Lung microvascular endothelial cell (primary cell): ENCODE results near the gene MBD6. TPM values are rescaled to one million over a fixed set of nuclear protein-coding genes. Genes with fewer than 3 reads are reported as not detected.
A peak's percentile ranks its signal among the peaks of the same experiment; 100 is the strongest.
"Not testable (repeated sequence)": the region's sequence is repeated elsewhere in the genome, so short reads cannot be mapped to it uniquely, and the experiment has no call there.

Experiments
- DNase-seq, 2 donors: peaks; one replicate each; pipeline versions ENCODE4 v3.0.0 to v3.0.0-alpha.2; 2010; ENCODE audit warnings: low read depth in 2 of 2
- total RNA-seq: library from RNA; depleted of rRNA; stranded (reverse); fragments of >200 nt; gene quantifications from 2 replicates; pipeline ENCODE4 v1.2.1, GENCODE V29; 2014

The MBD6 gene
- total RNA-seq, 1 donor from 2014 or later: 6.9 TPM

- DNase-seq: no peak
Measured at GRCh38 chr12:57514720-57515407, 7.8 kb upstream of the MBD6 start.

- no peak for DNase-seq
Measured at GRCh38 chr12:57515408-57515933, 7.2 kb upstream of the MBD6 start.

DNA sequence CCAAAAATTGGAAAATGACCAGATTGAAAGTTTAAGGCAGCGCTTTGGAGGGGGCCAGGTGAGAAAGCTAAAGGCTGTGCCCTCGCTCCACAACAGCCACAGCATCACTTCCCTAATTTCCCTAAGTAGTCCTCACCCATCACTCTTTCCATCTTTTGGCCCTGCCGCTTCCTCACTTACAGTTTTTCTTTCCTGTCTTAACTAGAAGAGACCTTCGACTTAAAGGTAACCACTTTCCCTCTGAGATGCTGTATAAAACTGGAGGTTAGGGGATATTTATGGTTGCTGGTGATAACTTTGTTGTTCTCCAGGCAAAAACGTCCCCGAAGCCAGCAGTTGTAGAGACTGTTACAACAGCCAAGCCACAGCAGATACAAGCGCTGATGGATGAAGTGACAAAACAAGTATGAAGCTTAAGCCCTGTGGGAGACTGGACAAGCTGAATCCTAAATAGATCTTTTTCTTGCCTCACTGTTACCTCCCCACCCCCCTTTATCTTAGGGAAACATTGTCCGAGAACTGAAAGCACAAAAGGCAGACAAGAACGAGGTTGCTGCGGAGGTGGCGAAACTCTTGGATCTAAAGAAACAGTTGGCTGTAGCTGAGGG, 6.6 kb upstream of the MBD6 start:
- no peak for DNase-seq

GRCh38 chr12:57516617-57517153, 5.9 kb upstream of the MBD6 start:
- peak in 1 of 2 donors; percentile 38 for DNase-seq

GRCh38 chr12:57517187-57517586, 5.4 kb upstream of the MBD6 start:
- peak in 1 of 2 donors; percentile 63 for DNase-seq

DNA sequence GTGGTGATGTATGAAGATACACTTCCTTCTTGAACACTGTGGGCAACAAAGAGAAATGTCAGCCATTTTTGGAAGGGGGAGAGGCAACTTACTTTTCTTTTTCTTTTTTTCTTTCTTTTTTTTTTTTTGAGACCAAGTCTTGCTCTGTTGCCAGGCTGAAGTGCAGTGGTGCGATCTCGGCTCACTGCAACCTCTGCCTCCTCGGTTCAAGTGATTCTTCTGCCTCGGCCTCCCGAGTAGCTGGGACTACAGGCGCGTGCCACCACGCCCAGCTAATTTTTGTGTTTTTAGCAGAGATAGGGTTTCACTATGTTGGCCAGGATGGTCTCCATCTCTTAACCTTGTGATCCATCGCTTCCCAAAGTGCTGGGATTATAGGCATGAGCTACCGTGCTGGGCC, 4.9 kb upstream of the MBD6 start:
- DNase-seq: not testable (repeated sequence)

GRCh38 chr12:57518176-57518919, 4.3 kb upstream of the MBD6 start:
- DNase-seq: peak in 1 of 2 donors; percentile 29

DNA sequence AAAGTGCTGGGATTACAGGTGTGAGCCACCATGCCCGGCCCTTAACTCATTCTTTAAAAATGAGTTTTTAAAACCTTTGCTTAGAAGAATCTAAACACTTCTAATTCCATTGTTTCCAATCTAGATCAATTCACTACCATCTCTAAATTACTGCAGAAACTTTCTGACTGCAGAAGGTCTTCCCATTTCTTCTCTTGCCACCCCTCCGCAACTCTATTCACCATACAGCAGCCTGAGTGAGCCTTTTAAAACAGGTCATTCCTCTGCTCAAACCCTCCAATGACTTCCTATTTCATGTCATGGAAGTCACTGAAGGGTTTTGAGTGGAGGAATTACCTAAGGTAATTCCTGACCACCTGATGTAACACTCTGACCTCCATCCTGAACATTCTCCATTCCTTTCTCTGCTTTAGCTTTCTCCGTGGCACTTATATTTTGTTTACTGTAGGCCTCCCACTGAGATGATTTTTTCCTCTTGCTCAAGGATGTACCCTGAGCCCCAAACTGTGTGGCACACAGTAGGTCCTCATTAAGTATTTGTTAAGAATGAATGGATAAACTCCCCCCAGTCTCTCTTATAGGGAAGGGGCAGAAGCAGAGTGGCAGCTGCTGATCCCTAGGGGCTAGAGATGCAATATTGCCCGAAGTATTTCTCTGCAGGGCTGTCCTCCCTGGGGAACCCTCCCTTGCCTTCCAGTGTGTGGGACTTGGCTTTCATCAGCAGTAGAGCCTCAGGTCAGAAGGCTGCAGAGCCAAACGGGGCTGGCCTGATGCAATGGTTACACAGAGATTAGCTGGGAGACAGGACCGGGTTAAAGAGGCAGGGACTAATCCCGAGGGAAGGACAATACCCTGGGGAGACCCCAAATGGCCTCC, 3.5 kb upstream of the MBD6 start:
- DNase-seq: peak; percentile 27 to 29

- no peak for DNase-seq
Measured at GRCh38 chr12:57519796-57520052, 2.9 kb upstream of the MBD6 start.

DNA sequence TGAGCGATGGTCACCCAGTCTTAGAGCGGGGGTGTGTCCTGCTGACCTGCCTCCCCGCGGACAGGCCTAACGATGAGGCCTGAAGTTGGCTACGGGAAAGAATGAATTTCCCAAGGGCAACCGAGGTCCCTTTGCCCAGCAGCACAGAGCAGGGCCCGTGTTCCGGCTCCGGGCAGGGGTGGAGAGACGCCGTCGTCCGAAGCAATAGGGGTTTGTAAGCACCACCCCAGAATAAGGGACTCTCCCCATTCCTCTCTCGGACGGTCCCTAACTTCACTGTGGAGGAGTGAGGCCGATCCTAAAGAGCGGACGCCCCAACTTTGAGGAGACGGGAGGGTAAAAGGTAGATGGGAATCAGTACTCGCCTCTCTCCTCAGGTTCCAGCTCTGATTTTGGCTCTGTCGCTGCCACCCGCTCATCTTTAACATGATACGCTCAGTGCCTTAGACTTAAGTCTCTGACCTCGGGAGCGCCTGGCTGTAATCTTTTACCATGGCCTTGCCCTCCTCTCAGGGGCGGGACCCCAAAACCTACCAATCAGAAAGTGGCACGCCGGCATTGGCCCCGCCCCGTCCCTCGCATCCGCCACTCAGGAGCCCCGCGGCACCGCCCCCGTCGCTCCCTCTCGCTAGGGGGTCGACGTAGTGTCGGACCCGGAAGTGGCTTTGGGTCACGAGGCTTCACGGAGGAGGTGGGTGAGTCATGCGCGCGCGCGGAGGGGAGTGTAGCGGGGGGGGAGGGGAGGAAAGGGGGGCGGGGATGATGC, 2.4 kb upstream of the MBD6 start, which contains the start of gene DDIT3:
Gene DDIT3 (minus strand): TSS at position 462 of the 766 bp plus-strand sequence. CDS start 3,108 bp downstream, outside the sequence.
- peak; percentile 100 for DNase-seq

DNA sequence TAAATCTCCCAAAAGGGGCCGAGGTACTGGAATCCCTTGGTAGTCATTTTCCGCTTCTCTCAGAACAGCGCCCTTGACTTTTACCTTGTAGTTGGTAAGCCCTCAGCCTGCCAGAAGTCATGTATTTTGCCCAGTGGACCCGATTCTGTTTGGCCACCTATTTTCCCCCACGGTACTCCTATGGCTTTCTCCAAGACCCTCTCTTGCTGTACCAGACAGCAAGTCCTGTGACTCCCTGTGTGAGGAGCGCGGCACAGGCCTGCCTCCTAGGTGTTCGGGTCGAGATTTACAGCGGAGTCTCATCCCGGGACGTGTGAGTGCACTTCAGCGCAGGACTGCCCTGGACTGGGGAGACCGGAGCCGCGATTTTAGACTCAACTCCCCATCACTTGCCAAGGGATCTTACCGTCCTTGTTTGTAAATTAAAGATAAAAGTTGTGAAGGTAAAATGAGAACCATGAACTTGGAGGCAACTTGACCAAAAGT, 1.1 kb upstream of the MBD6 start:
- DNase-seq: peak; percentile 57 to 64

DNA sequence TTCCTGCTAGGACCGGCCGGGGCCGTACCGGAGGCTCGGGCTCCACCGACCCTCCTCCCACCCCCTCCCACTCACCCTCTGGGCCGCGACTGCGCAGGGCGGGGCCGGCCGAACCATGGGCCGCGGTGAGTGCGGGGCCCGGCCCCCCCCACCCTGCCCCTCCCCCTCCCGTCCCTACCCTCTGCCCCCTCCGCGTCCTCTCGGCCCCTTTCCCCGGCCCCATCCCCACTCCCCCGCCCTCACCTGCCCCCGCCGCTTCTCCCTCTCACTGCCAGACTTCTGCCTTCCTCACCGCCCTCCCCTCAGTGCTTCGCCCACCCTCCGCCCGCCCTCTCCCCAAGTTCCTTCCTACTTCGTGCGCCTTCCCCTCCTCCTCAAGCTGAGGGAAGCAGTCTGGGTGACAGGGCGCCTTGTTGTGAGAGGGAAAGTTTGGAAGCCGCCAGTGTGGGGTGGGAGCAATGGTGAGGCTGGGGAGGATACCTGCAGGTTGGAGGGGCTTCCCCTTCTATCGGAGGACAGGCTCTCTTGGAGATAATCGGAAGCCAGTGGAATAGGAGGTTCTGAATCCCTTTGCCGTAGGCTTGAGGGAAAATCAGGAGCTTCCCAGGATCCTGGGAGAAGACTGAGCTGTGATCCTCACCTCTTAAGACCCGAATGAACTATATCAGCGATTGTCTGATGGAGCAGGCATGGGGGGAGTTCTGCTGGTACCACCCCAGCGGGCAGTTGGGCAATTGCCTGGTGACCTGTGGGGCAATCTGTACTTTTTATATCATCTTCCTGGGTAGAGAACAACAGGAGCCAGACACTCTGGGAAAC, 472 bp downstream of the MBD6 start:
- DNase-seq: peak; percentile 39 to 77

DNA sequence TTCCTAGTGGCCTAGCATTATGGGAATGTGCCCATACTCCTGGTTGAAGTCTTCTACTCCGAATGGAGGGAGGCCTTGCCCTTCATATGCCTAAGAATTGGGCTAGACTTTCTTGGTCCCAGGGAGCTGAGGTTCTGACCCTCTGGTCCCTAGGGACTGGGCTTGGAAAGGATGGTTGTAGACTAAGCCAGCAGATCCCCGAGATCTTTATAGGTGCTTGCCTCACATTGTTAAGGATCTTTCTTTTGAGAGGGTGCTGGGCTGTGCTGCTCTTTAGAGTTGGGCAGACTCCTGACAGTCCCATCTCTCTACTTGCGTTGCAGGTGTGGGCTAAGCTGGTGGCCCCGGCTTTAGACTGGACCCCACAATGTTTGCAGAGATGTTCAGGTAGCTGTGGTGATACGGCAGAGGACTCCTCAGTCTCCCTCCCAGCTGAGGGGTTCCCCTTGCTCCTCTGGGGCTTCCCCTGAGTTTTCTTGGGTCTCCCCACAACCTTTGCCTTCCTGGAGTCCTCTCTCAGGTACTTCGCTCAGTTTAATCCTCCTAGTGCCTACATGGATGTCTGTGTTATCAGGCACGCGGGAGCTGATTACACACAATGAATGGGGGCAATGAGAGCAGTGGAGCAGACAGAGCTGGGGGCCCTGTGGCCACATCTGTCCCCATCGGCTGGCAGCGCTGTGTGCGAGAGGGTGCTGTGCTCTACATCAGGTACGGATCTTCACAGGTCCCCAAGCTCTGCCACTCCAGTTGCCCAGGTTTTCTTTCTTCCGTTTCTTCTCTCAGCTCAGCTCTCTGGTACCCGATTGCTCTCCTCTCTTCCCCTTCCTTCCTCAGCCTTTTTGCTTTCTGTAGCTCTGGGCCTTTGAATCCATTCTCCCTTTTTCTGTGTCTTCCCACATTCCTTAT, 1.3 kb downstream of the MBD6 start:
- no peak for DNase-seq

DNA sequence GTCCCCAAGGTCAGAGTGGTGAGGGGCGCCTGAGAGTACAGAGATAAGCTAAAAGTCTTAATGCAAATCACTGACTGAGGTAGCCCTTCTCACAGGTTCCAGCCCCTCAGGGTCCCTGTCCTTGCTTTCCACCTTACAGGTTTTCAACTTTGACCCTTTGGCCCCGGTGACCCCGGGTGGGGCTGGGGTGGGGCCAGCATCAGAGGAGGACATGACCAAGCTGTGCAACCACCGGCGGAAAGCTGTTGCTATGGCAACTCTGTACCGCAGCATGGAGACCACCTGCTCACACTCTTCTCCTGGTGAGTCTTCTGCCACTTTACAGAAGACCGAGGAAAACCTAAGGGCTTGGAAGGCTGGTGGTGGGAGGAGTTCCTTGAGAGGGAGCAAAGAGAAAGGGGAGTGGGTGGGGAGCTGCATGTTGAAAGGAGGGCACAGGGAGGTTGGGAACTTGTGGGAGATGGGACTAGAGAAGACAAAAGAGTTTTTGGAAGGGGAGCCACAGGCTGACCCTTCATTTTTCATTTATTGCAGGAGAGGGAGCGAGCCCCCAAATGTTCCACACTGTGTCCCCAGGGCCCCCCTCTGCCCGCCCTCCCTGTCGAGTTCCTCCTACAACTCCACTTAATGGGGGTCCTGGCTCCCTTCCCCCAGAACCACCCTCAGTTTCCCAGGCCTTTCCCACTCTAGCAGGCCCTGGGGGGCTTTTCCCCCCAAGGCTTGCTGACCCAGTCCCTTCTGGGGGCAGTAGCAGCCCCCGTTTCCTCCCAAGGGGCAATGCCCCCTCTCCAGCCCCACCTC, 2.4 kb downstream of the MBD6 start:
- DNase-seq: no peak

GRCh38 chr12:57525615-57526383, 3.2 kb downstream of the MBD6 start:
- no peak for DNase-seq

DNA sequence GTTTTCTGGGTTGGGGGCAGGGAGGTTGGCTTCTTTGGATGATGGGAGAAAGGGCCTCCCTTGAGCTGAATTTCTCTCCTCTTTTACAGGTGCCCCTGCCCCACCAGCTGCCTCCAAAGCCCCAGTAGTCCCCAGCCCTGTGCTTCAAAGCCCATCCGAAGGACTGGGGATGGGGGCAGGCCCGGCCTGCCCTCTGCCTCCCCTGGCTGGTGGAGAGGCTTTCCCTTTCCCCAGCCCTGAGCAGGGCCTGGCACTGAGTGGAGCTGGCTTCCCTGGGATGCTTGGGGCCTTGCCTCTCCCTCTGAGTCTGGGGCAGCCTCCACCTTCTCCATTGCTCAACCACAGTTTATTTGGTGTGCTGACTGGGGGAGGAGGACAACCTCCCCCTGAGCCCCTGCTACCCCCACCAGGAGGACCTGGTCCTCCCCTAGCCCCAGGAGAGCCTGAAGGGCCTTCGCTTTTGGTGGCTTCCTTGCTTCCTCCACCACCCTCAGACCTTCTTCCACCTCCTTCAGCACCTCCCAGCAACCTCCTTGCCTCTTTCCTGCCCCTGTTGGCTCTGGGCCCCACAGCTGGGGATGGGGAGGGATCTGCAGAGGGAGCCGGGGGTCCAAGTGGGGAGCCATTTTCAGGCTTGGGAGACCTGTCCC, 4.0 kb downstream of the MBD6 start:
- DNase-seq: no peak
